GM19468 (cell line): Measurements from ENCODE around the gene FOXO3.

ENCODE experiments used
- ATAC-seq: cut with Tn5 transposase; IDR thresholded peaks from one replicate; pipeline ENCODE4 v1.9.1; 2021; ENCODE audit warnings: mild to moderate bottlenecking, moderate library complexity, moderate number of reproducible peaks; ENCODE audit not compliant: unreplicated experiment; ENCODE audit errors: extremely low read depth

FOXO3 gene

GRCh38 chr6:108726726-108727339 lies 166.1 kb downstream of the FOXO3 start:
- ATAC-seq = no peak

GRCh38 chr6:108727966-108728730 lies 167.4 kb downstream of the FOXO3 start:
- ATAC-seq = no peak

- no peak for ATAC-seq
These were observed 168.1 kb downstream of the FOXO3 start for GRCh38 chr6:108728826-108729225.

GRCh38 chr6:108730635-108731515 lies 170.2 kb downstream of the FOXO3 start:
- no peak for ATAC-seq

- ATAC-seq = no peak
These were observed 171.6 kb downstream of the FOXO3 start for GRCh38 chr6:108732091-108732870.

GRCh38 chr6:108733051-108733450 lies 172.3 kb downstream of the FOXO3 start:
- no peak for ATAC-seq

- ATAC-seq = no peak
These were observed 173.1 kb downstream of the FOXO3 start for GRCh38 chr6:108733706-108734265.
